Coronary artery (tissue), 2 donors: Measurements from ENCODE around the gene NKAIN2.

ENCODE experiments used
- DNase-seq: peaks from one replicate; pipeline ENCODE4 v3.0.0-alpha.2; 2017; ENCODE audit warnings: low spot score
- H3K27ac ChIP-seq, 2 donors: fragments of 200-600 bp; sonication (generic); one replicate each; pipeline ENCODE4 v1.5.1; 2016 to 2019
- H3K4me3 ChIP-seq: fragments of 200-600 bp; sonication (generic); 2 replicates; pipeline ENCODE4 v1.5.1; 2016; ENCODE audit warnings: mild to moderate bottlenecking, moderate library complexity
- CTCF ChIP-seq: fragments of 200-600 bp; sonication (generic); IDR thresholded peaks from one replicate; pipeline ENCODE4 v1.5.1; 2019; ENCODE audit warnings: antibody characterized with exemption

Gene NKAIN2

DNA sequence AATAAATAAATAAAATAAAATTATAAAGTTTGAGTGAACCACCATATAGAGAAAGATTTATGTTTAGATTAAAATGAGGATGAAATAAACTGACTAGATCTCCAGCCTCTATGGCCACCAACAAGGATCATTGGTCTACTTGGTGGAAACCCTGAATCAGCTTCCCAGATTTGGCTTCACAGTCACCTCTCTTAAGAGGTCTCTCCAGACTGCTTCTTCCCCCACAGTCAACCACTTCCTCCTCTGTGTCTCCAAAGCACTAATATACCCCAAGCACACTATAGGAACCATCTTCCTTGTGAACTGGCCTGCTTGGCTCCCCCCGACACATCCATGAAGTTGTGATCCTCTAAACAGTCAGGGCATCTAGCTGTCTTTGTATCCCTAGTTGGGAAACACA, 629.0 kb downstream of the NKAIN2 start:
- no peak overlapping the region for H3K27ac ChIP-seq
- no peak for DNase-seq
- no peak overlapping the region for H3K4me3 ChIP-seq
- TF ChIP-seq CTCF = no peak

GRCh38 chr6:124433387-124434160, 629.9 kb downstream of the NKAIN2 start:
- no peak overlapping the region for H3K4me3 ChIP-seq
- no peak for DNase-seq
- TF ChIP-seq CTCF = no peak
- no peak overlapping the region for H3K27ac ChIP-seq

- no peak overlapping the region for H3K27ac ChIP-seq
- no peak overlapping the region for H3K4me3 ChIP-seq
- no peak for TF ChIP-seq CTCF
- DNase-seq = no peak
Observed at GRCh38 chr6:124434421-124434820, 630.8 kb downstream of the NKAIN2 start.

DNA sequence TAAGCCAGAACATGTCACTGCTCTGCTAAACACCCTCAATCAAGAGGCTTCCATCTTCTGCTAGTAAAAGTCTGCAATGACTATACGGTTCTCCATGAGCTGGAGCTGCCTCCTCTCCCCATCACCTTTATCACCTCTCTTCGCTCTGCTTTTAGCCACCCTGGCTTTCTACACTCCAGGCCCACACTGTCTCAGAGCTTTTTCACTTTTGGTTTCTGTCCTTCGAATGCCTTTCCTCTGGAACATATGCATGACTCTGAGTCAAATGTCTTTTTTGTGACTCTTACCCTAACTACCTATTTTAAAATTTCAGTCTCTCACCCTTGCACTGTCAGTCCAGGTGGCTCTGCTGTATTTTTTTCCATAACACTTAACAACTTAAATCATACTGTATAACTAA, 633.1 kb downstream of the NKAIN2 start:
- DNase-seq = no peak
- TF ChIP-seq CTCF = no peak
- Histone ChIP-seq H3K27ac (no peak overlapping the region), H3K4me3 (no peak overlapping the region)

GRCh38 chr6:124438546-124439065, 634.9 kb downstream of the NKAIN2 start:
- TF ChIP-seq CTCF = no peak
- no peak for DNase-seq

DNA sequence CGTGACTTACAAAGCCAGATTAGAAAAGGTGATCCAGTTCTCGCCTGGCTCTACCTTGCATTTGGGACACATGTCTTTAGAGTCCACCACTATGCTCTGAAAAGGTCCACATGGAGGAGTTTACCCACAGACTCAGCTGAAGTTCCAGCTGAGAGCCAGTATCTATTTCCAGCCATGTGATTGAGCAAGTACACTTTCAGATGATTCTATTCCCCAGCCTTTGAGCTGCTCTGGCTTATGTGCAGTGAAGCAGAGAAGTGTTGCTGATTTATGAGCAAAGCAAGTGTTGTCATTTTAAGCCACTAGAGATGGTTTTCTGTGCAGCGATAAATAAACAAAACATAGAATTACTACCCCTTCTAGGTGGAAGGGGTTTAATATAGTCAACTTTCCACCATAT, 637.8 kb downstream of the NKAIN2 start:
- no peak for DNase-seq
- H3K4me3 ChIP-seq = no peak overlapping the region
- TF ChIP-seq CTCF = no peak
- no peak overlapping the region for H3K27ac ChIP-seq

More at GRCh38 chr6:124438546-124439065, 634.9 kb downstream of the NKAIN2 start:
- no peak overlapping the region for H3K27ac ChIP-seq
- H3K4me3 ChIP-seq = no peak overlapping the region

DNA sequence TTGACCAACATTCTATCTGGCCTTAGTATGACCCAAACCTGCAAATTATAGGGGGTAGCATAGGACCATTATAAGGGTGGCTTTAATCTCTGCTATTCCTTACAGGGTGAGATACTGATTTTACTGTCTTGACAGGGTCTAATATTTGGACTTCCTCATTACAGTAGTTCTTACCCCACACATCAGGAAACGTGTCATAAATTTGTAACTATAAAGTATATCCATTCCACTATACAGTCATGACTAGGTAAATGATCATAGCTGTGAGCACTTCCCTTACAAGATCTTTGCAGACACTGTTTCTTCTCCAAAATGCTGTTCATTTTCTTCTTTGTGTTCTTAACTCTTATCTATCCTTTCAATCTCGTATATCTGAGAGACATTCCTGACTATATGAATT, 639.9 kb downstream of the NKAIN2 start:
- no peak for DNase-seq
- no peak for TF ChIP-seq CTCF
- no peak overlapping the region for H3K27ac ChIP-seq
- no peak overlapping the region for H3K4me3 ChIP-seq
